EH (cell line): ENCODE data around the gene SFXN1.

Experiments
- DNase-seq: peaks from one replicate; pipeline ENCODE4 v3.0.0-alpha.2; 2015; ENCODE audit warnings: low read depth

The SFXN1 gene

DNA sequence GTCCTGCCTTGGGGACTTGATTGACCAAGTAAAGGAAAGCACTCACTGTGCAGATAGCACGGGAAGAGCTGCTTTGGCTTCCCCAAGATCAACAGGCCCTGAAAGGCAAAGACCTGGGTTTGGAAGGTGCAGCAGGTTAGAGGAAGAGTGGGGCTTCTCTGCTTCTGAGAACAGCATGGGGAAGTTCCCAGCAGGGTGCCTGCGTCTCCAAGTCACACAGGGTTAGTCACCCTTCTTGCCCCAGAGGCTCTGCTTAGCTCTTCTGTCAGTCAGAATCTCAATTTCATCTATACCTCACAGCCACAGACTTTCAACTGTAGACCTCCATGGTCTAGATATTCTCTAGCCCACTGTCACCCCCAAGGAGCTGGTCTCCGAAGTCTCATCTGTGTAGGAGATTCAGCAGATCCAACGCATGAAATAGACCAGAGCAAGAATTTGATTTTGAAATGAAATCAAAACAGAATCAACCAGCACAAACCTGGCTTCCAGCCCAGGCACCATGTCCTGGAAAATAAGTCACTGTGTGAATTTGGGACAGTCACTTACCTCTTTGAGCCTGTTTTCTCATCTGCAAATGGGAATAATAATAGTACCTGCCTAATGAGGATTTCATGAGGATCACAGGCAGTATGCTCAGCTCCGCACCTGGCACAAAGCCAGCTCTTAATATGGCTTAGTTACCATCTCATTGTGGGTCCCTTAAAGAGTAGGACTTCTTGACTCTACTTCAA lies 64.0 kb downstream of the SFXN1 start:
- DNase-seq, result no peak

DNA sequence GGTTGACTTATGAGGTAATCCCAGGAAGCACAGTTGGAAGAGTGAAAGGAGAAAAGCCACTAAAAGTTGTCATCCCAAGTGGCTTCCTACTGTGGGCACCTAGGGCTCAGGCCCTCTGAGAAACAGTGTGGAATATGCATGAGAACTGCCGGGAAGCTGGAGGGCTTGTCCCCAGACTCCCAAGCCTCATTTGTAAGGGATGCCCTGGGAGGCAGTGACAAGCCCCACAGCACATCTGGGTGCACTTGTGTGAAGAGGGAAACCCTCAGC lies 64.5 kb downstream of the SFXN1 start:
- no peak for DNase-seq

DNA sequence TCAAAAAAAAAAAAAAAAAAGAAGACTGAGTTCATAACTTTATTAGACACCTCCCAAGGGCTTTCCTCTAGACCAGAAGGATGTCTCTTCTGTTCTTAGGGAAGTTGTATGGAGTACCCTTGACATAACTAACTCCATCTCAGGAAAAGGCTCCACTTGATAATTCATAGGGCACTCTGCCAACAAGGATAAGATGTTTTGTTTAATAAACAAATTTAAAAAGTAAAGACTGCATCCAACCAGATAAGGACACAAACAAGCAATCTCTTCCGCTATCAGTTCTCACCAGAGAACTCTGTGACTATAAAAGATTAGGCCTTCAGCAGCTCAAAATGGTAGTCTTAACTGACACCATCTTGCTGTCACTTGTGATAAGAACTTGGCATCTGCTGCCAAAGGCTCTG lies 65.8 kb downstream of the SFXN1 start:
- DNase-seq, result no peak

DNA sequence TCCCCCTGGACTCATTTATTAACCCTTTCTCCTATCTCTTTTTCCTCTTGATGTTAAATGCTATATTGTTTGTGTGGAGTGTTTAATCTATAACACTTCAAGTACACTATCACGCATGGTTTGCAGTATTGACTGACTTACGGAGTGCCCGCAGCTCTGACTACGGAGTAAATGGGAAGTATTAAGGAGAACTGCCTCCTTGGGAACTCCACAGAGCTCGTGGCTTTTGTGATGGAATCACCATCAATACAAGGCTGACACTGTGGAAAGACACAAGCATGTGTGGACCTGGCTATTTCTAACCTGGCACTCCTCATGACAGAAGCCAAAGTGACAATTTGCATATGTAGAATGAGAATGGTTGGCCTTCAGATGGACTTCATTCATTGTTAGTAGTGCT lies 66.2 kb downstream of the SFXN1 start:
- no peak for DNase-seq

DNA sequence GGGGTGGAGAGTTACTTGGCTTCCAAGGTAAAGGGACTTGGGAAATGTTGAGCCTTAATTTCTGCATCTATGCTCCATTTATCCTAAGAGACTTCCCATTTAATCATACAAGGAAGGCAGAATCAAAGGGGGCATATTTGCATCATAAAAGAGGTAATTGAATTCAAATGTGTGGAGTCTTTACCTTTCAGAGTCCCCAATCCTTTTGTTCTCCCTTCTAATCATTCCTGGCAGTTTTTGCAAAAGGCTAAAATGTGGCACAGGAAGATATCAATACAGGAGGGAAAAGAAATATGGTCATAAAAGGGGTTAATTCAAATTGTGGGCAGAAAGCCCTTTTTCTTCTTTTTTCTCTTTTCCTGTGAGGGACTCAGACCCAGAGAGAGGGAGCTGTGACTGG lies 69.5 kb downstream of the SFXN1 start:
- no peak for DNase-seq

DNA sequence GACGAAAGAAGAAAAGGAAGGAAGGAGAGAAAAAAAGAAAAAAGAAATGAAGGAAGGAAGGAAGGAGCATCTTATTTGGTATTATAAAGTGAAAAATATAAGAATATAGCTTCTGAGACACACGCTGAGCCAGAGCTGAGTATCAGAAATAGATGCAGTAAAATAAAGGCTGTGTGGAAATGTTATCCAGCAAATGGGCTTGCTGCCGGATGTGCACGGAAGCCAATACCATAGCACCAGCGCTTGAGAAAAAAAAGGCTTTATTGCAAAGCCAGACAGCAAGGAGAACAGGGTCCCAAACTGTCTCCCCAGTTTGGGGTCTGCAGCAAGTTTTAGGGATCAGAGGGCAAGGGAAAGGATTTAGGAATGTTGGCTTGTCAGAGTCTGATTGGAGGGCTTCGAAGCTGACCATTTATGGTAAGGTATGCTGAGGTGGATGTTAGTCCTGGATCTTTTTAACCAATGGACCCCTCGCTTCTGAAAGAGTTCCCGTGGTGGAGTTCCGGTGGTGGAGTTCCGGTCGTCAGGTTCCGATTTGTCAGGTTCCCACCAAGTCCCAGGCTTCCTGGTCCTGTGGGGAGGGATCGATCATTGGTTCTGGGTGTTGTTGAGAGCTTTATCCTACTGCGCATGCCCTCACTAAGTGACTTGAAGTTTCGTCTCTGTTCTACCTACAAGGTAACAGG lies 70.4 kb downstream of the SFXN1 start:
- no peak for DNase-seq

DNA sequence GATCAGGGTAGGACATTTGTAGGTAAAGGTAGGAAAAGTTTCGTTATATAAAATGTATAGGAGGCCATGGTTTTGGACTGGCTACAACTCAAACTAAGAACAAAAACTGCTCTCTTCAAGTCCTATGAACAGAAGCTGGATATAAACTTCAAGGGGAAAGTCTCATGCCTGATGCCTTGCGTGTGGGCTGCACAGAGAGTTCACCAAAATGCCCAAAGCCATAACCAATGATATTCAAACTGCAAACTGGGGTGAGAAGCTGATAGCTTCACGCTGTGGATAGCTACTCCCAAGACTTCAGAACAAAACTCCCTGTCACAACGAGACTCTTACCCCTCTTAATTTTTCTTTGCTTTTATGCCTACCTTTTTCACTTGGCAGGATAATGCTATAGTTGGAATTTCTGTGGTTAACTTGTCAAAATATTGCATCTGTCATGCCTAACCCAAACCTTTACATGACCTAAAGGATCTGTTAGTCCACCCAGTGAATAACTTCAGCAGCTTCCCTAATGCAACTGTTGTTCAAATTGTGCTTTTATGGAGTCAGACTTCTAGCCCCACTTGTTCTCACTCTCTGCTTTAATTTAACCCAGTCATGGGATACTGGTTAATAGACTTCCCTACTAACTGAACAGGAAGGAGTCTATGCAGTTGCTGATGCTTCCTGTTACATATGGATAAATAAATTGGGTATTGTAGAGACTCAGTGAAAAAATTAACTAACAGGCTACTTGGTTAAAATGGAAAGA lies 71.9 kb downstream of the SFXN1 start:
- DNase-seq, result no peak

DNA sequence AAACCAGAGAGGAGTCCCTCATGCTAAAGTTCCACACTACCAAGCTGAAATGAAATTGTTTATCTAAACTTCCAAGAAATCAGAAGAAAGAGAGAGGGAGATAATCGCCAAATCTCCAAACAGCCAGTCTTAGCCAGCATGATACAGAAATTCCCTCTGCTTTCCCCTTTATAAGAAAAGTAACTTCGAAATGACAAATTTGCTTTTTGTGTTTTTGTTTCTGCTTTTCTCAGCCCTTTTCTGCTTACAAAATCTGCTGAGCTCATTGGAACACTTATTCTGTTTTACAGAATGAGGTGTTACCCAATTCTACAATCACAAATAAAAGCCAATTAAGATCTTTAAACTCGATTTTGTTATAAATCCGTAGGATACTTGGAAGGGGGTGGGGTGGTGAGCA lies 72.9 kb downstream of the SFXN1 start:
- DNase-seq, result no peak

DNA sequence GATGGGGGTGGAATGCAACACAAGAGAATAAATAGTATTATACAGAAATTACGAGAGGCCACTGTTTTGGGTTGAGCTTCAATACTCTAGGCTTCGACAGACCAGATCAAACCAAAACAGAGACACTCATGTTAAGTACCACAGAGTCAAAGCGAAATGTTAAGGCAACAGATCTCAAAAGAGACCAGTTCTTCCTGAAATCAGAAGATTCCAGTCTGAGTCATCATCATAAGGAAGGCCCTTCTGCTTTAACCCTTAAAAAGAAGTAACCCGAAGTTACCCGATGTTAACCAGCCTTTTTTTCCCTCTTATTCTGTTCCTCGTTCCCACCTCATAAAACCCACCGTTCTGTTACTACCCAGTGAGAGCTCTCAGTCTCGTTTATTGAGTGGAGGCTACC lies 75.9 kb downstream of the SFXN1 start:
- DNase-seq, result no peak

DNA sequence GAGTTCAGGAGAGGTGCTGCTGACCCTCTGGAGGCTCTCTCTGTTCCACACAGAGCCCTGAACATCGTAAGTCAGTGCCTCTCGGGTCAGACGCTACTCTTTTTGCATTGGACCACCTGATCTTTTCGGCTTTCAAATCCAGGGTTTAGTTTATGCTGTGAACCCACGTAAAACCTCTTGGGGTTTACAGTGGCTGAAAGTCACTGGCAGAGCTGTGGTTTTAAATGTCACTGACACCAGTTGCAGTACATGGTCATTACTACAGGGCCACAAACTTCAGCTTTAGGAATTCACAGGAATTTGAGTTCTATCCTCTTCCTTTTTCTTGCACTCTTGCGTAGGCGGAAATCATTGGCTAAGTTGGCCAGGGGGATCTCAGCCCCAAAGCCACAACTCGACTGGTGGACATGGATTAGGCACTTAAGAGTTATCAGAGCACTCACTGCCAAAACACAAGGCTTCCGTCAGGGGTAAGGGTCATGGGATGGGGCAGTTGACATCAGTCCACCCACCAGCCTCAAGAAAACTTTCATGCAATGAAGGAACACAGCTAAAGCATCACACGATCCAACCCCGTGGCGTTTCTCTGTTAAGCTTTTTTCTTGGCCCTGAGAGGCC lies 76.9 kb downstream of the SFXN1 start:
- DNase-seq, result no peak

DNA sequence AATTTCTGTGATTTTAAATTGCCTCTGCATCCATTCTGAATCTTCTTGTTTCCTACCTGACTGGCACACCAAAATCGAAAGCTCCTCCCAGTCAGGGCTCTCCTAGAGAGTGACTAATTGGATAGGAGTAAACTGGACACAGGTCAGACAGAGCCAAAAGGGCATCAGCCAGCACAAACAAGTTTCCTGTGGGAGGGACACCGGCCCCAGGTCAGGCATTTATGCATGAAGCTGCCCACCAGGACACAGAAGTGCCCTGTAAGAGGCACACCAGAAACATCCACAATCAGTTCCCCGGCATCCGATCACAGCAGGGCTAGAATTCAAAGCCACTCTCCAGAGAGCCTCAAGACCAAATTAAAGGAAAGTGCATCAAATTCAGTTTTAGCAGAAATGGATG lies 78.4 kb downstream of the SFXN1 start:
- no peak for DNase-seq

DNA sequence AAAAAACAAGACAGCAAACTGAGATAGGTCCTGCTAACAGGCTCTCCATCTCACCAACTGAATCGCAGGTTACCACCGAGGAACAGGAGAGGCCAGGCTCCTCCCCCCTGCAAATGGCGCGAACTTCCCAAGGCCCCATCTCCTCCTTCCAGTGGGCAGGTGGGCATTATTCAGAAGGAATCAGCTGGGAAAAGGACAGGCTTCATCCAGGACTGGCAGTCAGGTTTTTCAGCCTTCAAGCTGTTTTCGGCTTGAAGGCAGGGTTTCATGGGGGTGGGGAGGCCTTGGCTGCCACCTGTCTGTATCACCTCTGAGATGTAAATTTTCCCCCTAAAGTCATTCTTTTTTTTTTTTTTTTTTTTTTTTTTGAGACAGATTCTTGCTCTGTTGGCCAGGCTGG lies 79.4 kb downstream of the SFXN1 start:
- no peak for DNase-seq

DNA sequence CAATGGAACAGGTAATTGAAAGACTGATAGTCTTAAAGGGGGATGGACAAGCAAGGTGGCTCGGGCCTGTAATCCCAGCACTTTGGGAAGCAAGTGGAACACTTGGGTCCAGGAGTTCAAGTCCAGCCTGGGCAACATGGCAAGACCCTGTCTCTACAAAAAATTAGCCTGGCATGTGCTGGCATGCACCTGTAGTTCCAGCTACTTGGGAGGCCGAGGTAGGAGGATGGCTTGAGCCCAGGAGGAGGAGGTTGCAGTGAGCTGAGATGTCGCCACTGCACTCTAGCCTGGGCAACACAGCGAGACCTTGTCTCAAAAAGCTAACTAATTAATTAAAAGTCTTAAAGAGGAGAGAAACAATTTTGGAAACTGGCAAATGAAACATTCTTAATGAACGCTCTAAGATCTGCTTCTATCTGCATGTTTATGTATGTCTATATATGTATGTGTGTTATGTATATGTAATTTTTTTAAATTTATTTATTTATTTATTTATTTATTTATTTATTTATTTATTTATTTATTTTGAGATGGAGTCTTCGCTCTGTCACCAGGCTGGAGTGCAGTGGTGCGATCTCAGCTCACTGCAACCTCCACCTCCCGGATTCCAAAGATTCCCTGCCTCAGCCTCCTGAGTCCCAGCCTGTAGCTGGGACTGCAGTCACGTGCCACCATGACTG lies 80.6 kb downstream of the SFXN1 start:
- DNase-seq, result no peak

DNA sequence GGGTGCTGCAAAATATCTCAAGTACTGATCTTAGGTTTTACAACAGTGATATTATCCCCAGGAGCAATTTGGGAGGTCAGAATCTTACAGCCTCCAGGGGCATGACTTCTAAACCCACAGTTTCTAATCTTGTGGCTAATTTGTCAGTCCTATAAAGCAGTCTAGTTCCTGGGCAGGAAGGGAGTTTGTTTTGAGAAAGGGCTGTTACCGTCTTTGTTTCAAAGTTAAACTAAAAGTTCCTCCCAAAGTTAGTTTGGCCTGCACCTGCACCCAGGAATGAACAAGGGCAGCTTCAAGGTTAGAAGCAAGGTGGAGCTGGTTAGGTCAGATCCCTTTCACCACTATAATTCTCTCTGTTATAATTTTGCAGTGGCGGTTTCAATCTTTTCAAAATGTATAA lies 81.7 kb downstream of the SFXN1 start:
- no peak for DNase-seq

DNA sequence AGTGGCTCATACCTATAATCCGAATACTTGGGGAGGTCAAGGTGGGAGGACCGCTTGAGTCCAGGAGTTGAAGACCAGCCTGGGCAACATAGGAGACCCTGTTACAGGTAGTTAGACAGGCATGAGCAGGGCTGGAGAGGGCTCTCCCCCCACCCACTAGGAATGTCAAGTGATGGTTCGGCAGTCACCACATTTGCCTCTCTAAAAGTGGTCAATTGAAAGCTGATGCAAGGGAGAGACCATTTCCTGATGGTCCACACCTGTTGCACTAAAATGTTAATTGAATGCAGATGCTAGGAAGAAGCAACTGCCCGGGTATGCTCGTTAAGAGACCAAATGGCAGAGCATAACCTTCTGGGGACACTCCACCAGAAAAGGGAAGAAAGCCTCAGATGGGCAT lies 82.7 kb downstream of the SFXN1 start:
- no peak for DNase-seq

DNA sequence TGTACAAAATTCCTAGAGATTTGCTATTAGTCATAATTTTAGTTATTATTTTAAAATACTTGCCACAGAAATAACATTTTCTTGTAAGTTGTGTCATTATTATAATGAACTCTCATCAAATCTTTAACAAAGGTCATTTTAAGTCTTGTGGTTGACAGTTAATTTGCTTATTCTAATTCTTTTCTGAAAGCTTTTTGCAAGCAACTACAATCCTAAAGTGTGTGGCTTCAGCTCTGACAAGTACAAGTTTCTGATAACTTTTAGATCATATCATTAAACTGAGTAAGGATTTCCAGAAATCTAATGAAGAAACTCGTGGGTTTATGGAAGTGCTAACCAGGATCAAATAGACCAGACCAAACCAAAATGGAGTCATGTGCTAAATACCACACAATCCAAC lies 86.4 kb downstream of the SFXN1 start:
- DNase-seq, result no peak

DNA sequence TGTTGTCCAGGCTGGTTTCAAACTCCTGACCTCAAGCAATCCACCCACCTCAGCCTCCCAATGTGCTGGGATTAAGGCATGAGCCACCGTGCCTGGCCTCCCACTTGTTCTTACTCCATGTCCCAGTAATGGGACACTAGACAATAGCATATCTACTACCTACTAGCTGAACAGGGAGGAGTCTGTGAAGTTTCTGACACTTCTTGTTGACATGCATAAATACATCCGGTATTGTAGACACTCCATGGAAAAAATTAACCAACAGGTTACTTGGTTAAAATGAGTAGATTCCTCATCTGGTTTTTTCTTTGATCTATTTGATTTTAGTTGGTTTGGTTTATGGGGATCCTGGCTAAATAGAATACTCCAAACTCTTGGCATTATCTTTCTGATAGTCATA lies 88.3 kb downstream of the SFXN1 start:
- DNase-seq, result no peak

DNA sequence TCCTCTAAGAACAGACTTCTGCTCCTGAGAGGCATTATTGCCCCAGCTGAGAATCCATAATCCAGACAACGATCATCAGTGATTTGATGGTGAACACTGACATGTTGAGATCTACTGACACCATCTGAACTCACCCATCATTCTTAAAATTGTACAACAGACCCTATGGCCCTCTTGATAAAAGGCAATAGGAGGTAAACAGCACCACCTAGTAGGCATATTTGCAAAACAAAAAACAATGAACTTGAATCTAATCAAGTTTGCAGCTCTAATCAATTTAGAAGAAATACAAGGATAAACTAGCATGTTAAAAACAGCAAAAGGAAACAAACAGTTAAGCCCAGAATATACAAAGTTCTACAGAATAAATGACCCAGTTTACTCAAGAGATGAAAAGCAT lies 89.6 kb downstream of the SFXN1 start:
- DNase-seq, result no peak

DNA sequence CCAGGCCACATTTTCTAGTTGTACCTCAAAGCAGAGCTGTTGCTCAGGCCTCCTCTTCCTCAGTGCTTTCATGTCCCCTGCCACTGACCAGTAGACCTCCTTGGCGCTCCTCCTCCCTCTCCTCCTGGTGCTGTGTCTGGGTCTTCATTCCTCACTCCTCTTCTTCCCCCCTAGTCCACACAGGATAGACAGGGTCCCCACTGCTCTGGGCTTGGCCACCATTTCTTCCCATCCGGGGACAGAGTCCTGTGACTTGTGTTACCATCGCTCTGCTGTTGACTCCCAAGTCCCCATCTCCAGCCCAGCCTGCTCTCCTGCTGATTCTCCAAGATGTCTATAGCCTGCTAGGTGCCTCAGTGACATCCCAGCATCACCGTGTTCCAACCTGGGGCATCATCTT lies 91.3 kb downstream of the SFXN1 start:
- DNase-seq, result no peak

DNA sequence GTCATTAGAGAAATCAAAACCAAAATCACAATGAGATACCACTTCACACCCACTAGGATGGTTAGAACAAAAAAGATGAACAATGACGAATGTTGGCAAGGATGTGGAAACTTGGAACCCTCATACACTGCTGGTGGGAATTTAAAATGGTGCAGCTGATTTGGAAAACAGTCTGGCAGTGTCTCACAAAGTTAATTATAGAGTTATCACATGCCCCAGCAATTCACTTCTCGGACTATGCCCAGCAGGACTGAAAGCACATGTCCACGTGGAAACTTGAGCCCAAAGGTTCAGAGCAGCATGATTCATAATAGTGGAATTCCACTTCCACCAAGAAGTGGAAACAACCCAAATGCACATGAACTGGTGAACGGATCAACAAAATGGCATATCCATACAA lies 94.5 kb downstream of the SFXN1 start:
- peak; percentile 28 for DNase-seq

DNA sequence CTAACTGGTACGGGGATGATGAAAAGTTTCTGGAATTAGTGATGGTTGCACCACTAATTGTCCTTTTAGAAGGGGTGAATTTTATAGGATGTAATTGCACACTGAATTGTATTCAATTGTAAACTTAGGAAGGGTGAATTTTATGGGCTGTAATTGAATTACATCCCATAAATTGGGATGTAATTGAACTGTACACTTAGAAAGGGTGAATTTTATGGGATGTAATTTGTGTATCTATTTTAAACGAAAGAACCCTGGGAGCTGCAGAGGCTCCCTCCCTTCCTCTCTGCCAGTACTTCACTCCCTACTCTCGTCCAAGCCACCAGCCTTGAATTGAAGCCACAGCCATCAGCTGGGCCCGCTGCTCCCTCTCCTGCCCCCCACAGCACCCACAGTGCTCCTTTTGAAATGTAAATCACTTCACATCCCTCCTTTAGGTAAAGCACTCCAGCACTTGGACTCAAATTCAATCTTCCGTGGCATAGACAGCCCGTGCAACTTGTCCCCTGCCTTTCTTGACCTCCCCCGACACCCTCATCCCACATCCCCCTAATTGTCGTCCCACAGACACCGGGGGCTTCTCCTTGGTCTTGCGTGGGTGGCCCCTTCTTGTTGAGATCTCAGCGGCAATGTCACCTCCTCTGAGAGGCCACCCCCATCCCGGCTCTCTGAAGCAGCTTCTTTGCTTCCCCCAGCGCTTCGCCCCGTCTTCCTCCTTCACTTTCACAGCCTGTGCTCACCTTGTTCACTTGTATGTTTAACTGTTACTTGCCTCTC lies 95.3 kb downstream of the SFXN1 start:
- no peak for DNase-seq

DNA sequence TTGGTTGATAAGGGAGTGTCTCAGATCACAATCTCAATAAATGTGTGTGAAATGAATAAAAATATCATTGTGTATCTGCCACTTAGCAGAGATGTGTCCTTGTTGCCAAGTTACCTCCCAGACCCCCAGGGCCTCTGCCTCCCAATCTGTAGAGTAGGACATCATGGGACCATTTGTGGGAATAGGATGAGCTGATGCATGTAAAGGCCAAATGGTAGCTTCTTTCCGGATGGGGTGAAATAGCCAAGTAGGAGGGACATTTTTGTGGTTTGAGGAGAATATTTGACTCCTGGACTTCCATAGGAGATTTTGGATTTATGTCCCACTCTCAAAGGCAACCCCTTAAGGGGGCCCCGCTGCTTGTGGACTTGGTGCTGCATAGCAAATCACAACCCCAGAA lies 96.9 kb downstream of the SFXN1 start:
- DNase-seq, result no peak
